Activated naive CD8-positive, alpha-beta T cell treated with anti-CD3 and anti-CD28 coated beads, Interleukin-2, amount 10 ng/mL, durations not matched to agents 7 days and 5 days (primary cell): ENCODE results near the gene NAXE. TPM values are rescaled to one million over a fixed set of nuclear protein-coding genes. Genes with fewer than 3 reads are reported as not detected.

Experiments used
- ATAC-seq: fragments of 150-1000 bp; cut with Tn5 transposase; one replicate; pipeline ENCODE4 v1.10.0; 2021; ENCODE audit warnings: low read depth, moderate library complexity
- POLR2A ChIA-PET: fragments of 350-600 bp; sonication (Branson Sonifier 250); formaldehyde crosslinking; loops from one replicate; lab custom pipeline; 2021; ENCODE audit warnings: antibody characterized with exemption; lab: Charles Lee
- DNase-seq: peaks from one replicate; pipeline ENCODE4 v3.0.0; 2021
- H3K27ac Mint-ChIP-seq: one replicate; pipeline ENCODE4 v1.8.0; 2022; ENCODE audit warnings: mild to moderate bottlenecking, mixed read lengths
- H3K27me3 Mint-ChIP-seq: one replicate; pipeline ENCODE4 v1.8.0; 2022; ENCODE audit warnings: mild to moderate bottlenecking, moderate library complexity, mixed read lengths
- H3K36me3 Mint-ChIP-seq: one replicate; pipeline ENCODE4 v1.8.0; 2021; ENCODE audit warnings: mild to moderate bottlenecking, mixed read lengths
- H3K4me1 Mint-ChIP-seq: one replicate; pipeline ENCODE4 v1.8.0; 2021; ENCODE audit warnings: mixed read lengths
- H3K4me3 Mint-ChIP-seq: one replicate; pipeline ENCODE4 v1.8.0; 2022; ENCODE audit warnings: mild to moderate bottlenecking, moderate library complexity, mixed read lengths
- H3K9me3 Mint-ChIP-seq: one replicate; pipeline ENCODE4 v1.8.0; 2021; ENCODE audit warnings: mixed read lengths
- total RNA-seq, 2 experiments: library from RNA; stranded (reverse); gene quantifications; one replicate each; pipeline ENCODE4 v1.2.3, GENCODE V29; 2021

The NAXE gene
- total RNA-seq, 2 experiments from 2014 or later = 53.8 TPM

DNA sequence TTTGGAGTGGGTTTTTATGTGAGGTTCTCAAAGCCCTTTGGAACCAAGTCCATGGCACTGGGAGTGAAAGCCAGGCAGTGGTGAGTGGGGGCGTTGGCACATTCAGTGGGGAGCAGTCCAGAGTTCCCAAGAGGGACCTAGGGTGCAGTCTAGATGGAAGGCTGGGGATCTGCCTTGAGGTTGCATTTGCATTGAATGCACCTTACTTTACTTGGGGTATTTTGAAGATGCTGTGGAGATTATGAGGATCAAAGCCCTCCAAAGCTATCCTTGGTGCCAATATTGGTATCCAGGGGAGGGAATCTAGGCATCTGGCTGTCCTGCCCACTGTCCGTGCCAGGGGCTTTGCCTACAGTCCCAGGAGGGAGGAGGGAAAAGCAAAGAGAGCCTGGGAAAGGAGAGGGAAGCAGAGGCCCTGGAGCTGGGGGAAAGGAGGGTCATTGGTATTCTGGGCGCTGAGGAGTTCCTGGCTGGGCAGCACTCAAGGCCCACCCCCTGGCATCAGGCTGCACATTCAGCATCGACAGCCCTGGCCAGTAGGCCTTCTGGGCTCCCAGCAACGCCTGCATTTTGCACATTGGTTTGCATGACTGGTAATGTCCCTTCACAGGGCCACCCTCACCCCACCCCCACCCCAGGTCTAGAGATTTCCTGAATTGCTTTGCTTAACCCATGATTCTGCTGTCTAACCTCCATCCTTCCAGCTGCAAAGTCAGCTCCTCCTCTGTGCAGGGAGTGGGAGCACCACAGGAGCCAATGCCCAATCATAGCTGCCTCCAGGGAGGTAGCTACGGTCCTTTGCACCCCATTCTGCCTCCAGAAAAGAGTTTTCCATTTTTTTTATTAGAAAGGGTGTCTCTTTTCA lies 49.5 kb downstream of the NAXE start:
- no peak for DNase-seq
- no peak for ATAC-seq
- peaks cover 38% of the 10 kb centered on the region for H3K4me1 Mint-ChIP-seq
- H3K27me3 Mint-ChIP-seq = peaks cover 81% of the 10 kb centered on the region
- H3K4me3 Mint-ChIP-seq = peak overlapping the region; percentile 38
- POLR2A ChIA-PET = interaction anchor here (0.9 kb wide), 1 partner anchor 17 kb away, joined by 3 read pairs; no protein-coding TSS in a partner anchor
- H3K9me3 Mint-ChIP-seq = no peaks in the 10 kb centered on the region
- no peaks in the 10 kb centered on the region for H3K36me3 Mint-ChIP-seq
- no peak overlapping the region for H3K27ac Mint-ChIP-seq

DNA sequence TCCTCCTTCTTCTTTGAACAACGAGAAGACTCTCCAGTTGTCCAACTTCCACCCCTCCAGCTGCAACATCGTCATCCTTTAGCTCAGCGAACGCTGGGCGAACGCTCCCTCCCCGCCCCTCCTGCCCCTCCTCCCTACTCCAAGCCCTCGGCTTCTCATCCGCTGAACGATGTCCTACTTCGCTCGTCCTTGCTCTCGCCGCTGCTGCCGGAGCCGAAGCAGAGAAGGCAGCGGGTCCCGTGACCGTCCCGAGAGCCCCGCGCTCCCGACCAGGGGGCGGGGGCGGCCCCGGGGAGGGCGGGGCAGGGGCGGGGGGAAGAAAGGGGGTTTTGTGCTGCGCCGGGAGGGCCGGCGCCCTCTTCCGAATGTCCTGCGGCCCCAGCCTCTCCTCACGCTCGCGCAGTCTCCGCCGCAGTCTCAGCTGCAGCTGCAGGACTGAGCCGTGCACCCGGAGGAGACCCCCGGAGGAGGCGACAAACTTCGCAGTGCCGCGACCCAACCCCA lies 50.2 kb downstream of the NAXE start, which contains the start of gene BCAN:
BCAN (plus strand) TSS at position 357 of the 504 bp plus-strand sequence. CDS start 3,938 bp downstream, outside the sequence.
- DNase-seq = no peak
- H3K27ac Mint-ChIP-seq = no peak within 1 kb of the TSS

DNA sequence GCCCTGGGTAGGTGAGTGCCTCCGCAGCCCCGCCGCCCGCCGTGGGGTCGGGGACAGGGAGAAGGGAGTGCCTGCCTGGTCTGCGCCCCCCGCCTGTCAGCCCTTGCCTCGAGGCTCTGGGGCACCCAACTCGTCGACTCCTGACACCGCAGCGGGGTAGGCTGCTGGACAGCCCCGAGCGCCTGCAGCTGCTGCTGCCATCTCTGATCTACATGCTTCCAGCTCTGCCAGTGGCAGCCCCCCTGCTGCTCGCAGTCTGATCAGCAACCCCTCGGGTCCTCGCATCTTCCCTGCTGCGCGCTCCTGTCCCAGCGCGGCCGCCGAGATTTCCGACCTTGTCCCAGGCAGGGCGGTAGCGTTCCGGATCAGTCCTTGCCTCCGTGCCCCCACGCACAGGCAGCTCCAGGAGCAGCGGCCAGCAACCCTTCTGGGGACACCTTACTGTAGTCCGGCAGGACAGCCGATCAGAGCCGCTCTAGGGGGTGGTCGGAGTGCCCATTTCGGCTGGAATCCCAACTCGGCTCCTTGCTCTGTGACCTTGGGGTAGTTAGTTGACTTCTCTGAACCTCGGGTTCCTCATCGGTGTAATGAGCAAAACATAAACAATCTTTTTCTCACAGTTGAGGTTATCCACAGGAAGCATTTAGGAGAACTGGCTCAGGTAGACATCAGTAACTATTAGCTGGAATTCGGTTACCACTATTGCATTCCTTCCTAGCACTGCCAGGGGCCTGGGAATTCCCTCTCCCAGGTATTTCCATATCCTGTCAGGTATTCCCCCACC lies 50.9 kb downstream of the NAXE start:
- POLR2A ChIA-PET = interaction anchor here (0.6 to 1.9 kb wide), 4 partner anchors 16 to 145 kb away, joined by 3 to 8 read pairs (median 6); no protein-coding TSS in a partner anchor
- ATAC-seq = no peak

More for the DNA sequence above, 50.2 kb downstream of the NAXE start, which contains the start of gene BCAN:
- H3K9me3 Mint-ChIP-seq = no peaks in the 10 kb centered on the region
- peaks cover 81% of the 10 kb centered on the region for H3K27me3 Mint-ChIP-seq
- peaks cover 41% of the 10 kb centered on the region for H3K4me1 Mint-ChIP-seq
- H3K4me3 Mint-ChIP-seq = peak within 1 kb of the TSS; percentile 44
- H3K36me3 Mint-ChIP-seq = no peaks in the 10 kb centered on the region
- no peak for ATAC-seq
- POLR2A ChIA-PET = interaction anchor here (0.6 to 0.9 kb wide), 2 partner anchors 18 to 21 kb away, joined by 3 read pairs; no protein-coding TSS in a partner anchor

DNA sequence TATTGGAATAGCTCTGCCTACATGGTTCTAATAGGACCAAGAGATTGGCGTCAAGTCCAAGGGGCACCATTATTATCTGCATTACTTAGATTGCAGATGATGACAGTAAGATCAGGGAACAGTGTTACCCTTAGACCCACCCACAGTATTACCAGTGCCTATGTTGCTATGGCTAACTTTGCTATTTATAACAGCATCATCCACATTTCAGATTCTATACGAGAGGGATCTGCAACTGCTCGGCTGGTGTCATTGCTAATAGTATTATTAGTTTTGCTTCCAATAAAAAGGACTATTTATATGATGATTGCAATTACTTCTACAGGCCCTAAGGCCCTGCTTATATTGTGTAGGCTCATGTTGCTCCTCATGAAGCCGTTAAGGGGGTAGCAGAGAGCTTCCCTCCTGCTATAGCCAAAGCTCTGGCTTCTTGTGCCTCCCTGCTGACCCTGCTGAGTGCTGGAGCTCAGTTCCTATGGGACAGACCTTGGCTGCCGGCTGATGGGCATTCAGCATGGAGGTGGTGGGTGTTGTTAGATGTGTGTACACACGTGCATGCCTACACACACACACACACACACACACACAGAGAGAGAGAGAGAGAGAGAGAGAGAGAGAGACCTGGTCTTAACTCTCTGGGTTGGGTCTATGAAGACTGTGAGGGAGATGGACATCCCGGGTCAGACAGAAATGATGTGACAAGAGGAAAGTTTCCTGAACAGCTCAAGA lies 51.6 kb downstream of the NAXE start:
- H3K27ac Mint-ChIP-seq = peak overlapping the region; percentile 36
- peak; percentile 1 for ATAC-seq
- no peaks in the 10 kb centered on the region for H3K36me3 Mint-ChIP-seq
- POLR2A ChIA-PET = interaction anchor here (0.7 to 1.9 kb wide), 6 partner anchors 16 to 285 kb away, joined by 3 to 8 read pairs (median 6); no protein-coding TSS in a partner anchor
- H3K9me3 Mint-ChIP-seq = no peaks in the 10 kb centered on the region
- H3K27me3 Mint-ChIP-seq = peaks cover 88% of the 10 kb centered on the region
- H3K4me1 Mint-ChIP-seq = peaks cover 41% of the 10 kb centered on the region
- H3K4me3 Mint-ChIP-seq = peak overlapping the region; percentile 47
- DNase-seq = peak; percentile 44

More for the DNA sequence above, 50.9 kb downstream of the NAXE start:
- no peaks in the 10 kb centered on the region for H3K36me3 Mint-ChIP-seq
- peak overlapping the region; percentile 44 for H3K4me3 Mint-ChIP-seq
- H3K27ac Mint-ChIP-seq = no peak overlapping the region
- no peaks in the 10 kb centered on the region for H3K9me3 Mint-ChIP-seq
- no peak for DNase-seq
- peaks cover 41% of the 10 kb centered on the region for H3K4me1 Mint-ChIP-seq
- H3K27me3 Mint-ChIP-seq = peaks cover 83% of the 10 kb centered on the region

DNA sequence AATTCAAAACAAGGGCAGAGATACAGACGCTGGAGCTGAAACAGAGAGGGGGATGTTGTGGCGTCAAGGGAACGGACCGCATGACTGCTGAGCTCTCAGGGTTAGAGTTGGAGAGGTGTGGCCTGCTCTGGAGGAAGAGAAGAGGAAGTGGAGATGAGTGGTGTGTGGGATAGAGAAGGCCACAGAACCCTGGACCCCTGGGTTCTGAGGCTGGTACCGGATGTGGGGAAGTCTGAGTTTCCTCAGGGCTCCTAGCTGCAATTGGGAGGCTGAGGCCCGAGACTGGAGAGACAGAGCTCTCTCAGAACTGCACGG lies 52.2 kb downstream of the NAXE start:
- Mint-ChIP-seq H3K27ac (peak overlapping the region; percentile 36), H3K4me3 (peak overlapping the region; percentile 47), H3K9me3 (no peaks in the 10 kb centered on the region), H3K36me3 (no peaks in the 10 kb centered on the region), H3K4me1 (peaks cover 41% of the 10 kb centered on the region), H3K27me3 (peaks cover 87% of the 10 kb centered on the region)
- POLR2A ChIA-PET = interaction anchor here (0.6 to 1.9 kb wide), 5 partner anchors 17 to 284 kb away, joined by 3 to 8 read pairs (median 5); no protein-coding TSS in a partner anchor
- ATAC-seq (peak; percentile 96), DNase-seq (peak; percentile 67)

Other genes starting within 250 kb of the NAXE start
- gene RHBG, start 222.6 kb upstream of the NAXE start, total RNA-seq = not detected
- gene MEF2D, start 91.0 kb upstream of the NAXE start, total RNA-seq = 10 to 100 TPM; 52.4 to 54.4 TPM
- 10 to 100 TPM; 26.1 to 30.3 TPM for gene IQGAP3, start 19.2 kb upstream of the NAXE start, total RNA-seq
- 10 to 100 TPM; 22.7 to 24.1 TPM for gene TTC24, start 12.1 kb upstream of the NAXE start, total RNA-seq
- 10 to 100 TPM; 29.7 to 31.1 TPM for gene GPATCH4, start 9.7 kb downstream of the NAXE start, total RNA-seq
- under 1 TPM in 1 of 2 experiments, not detected in 1; 0.17 TPM for gene HAPLN2, start 27.6 kb downstream of the NAXE start, total RNA-seq
- gene BCAN, start 50.3 kb downstream of the NAXE start, total RNA-seq = not detected
- gene NES, start 85.6 kb downstream of the NAXE start, total RNA-seq = not detected
- under 1 TPM; 0.68 to 0.80 TPM for gene CRABP2, start 113.8 kb downstream of the NAXE start, total RNA-seq
- gene METTL25B, start 136.7 kb downstream of the NAXE start, total RNA-seq = 10 to 100 TPM; 34.6 to 35.1 TPM
- 10 to 100 TPM; 44.1 to 47.1 TPM for gene ISG20L2, start 137.0 kb downstream of the NAXE start, total RNA-seq
- gene MRPL24, start 149.3 kb downstream of the NAXE start, total RNA-seq = 10 to 100 TPM; 45.0 to 51.1 TPM
- gene HDGF, start 159.9 kb downstream of the NAXE start, total RNA-seq = 100 to 1,000 TPM; 186 to 196 TPM
- 10 to 100 TPM; 65.7 to 76.0 TPM for gene PRCC, start 175.8 kb downstream of the NAXE start, total RNA-seq
- 10 to 100 TPM; 86.0 to 89.2 TPM for gene SH2D2A, start 225.1 kb downstream of the NAXE start, total RNA-seq